PFSK-1 (cell line): ENCODE results near the gene LSM8.

Source experiments
- FOXP2 ChIP-seq: optimal IDR thresholded peaks from 2 replicates; pipeline ENCODE3; 2011; ENCODE audit warnings: borderline replicate concordance, control low read depth, inconsistent platforms; ENCODE audit not compliant: insufficient read depth; ENCODE audit errors: extremely low read length, extremely low read depth
- POLR2AphosphoS5 ChIP-seq: IDR thresholded peaks from 2 replicates; pipeline ENCODE4 v1.6.1; 2012; ENCODE audit warnings: low read depth, mild to moderate bottlenecking, control low read depth, low read length, moderate library complexity
- REST ChIP-seq, 2 experiments: IDR thresholded peaks; 2 replicates each; pipeline versions ENCODE4 v1.6.1 to v1.8.0; 2011 to 2012; ENCODE audit warnings: low read depth in 2 of 2, low read length in 2 of 2, control low read depth in 1 of 2, inconsistent platforms in 1 of 2, mild to moderate bottlenecking in 1 of 2, moderate library complexity in 1 of 2; ENCODE audit not compliant: insufficient read depth in 1 of 2
- SIN3A ChIP-seq: IDR thresholded peaks from 2 replicates; pipeline ENCODE4 v1.6.1; 2012; ENCODE audit warnings: mild to moderate bottlenecking, low read length, moderate library complexity, borderline replicate concordance; ENCODE audit not compliant: insufficient read depth
- TAF1 ChIP-seq: IDR thresholded peaks from 2 replicates; pipeline ENCODE4 v1.6.1; 2012; ENCODE audit warnings: low read length, control low read depth, borderline replicate concordance; ENCODE audit not compliant: insufficient read depth

Gene LSM8

GRCh38 chr7:118232837-118233236, 48.9 kb downstream of the LSM8 start:
- TF ChIP-seq TAF1 (no peak), SIN3A (no peak), FOXP2 (no peak), POLR2AphosphoS5 (no peak), REST (IDR thresholded peaks at IDR 0.05; ENCODE audit: insufficient read depth in 1 of 2, low read depth in 2 of 2, low read length in 2 of 2) (no peak)

GRCh38 chr7:118233799-118234198, 49.8 kb downstream of the LSM8 start:
- TF ChIP-seq REST (IDR thresholded peaks at IDR 0.05; ENCODE audit: insufficient read depth in 1 of 2, low read depth in 2 of 2, low read length in 2 of 2): no peak
- no peak for TF ChIP-seq POLR2AphosphoS5
- TF ChIP-seq FOXP2: no peak
- no peak for TF ChIP-seq SIN3A
- no peak for TF ChIP-seq TAF1

GRCh38 chr7:118239014-118239413, 55.0 kb downstream of the LSM8 start:
- TF ChIP-seq FOXP2 (no peak), SIN3A (no peak), POLR2AphosphoS5 (no peak), TAF1 (no peak)
